Measurements from ENCODE around the gene PSMD8.

The PSMD8 gene

DNA sequence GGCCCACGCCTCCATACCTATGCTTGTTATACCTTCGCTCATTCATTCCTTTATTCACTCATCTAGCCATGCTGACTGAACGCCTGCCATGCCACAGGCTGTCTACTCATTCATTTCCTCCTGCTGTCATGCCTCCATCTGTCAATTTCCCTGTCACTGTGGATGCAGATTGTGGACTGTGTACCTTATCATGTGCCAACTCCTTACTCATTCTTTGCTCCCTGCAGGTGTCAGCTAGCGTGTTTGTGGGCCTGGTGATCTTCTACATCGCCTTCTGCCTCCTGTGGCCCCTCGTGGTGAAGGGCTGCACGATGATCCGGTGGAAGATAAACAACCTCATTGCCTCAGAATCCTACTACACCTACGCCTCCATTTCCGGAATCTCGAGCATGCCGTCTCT lies 4.1 kb upstream of the PSMD8 start:
- TF ChIP-seq YY1 (IDR thresholded peaks at IDR 0.05; ENCODE audit: low read depth) (no peak), FOXM1 (IDR thresholded peaks at IDR 0.05; ENCODE audit: borderline replicate concordance, low read depth) (no peak), CREB1 (IDR thresholded peaks at IDR 0.05; ENCODE audit: low read depth) (no peak), EGR1 (IDR thresholded peaks at IDR 0.05) (no peak), NFIC (IDR thresholded peaks at IDR 0.05) (no peak), RAD21 (IDR thresholded peaks at IDR 0.05; ENCODE audit: low read depth) (no peak), TCF12 (IDR thresholded peaks at IDR 0.05; ENCODE audit: low read depth) (no peak), EP300 (IDR thresholded peaks at IDR 0.05; ENCODE audit: borderline replicate concordance) (no peak), TAF1 (IDR thresholded peaks at IDR 0.05; ENCODE audit: low read depth) (no peak)
- TF ChIP-seq, protein P1, sequence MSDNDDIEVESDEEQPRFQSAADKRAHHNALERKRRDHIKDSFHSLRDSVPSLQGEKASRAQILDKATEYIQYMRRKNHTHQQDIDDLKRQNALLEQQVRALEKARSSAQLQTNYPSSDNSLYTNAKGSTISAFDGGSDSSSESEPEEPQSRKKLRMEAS (IDR thresholded peaks at IDR 0.05): no peak
- TF ChIP-seq, protein P2, sequence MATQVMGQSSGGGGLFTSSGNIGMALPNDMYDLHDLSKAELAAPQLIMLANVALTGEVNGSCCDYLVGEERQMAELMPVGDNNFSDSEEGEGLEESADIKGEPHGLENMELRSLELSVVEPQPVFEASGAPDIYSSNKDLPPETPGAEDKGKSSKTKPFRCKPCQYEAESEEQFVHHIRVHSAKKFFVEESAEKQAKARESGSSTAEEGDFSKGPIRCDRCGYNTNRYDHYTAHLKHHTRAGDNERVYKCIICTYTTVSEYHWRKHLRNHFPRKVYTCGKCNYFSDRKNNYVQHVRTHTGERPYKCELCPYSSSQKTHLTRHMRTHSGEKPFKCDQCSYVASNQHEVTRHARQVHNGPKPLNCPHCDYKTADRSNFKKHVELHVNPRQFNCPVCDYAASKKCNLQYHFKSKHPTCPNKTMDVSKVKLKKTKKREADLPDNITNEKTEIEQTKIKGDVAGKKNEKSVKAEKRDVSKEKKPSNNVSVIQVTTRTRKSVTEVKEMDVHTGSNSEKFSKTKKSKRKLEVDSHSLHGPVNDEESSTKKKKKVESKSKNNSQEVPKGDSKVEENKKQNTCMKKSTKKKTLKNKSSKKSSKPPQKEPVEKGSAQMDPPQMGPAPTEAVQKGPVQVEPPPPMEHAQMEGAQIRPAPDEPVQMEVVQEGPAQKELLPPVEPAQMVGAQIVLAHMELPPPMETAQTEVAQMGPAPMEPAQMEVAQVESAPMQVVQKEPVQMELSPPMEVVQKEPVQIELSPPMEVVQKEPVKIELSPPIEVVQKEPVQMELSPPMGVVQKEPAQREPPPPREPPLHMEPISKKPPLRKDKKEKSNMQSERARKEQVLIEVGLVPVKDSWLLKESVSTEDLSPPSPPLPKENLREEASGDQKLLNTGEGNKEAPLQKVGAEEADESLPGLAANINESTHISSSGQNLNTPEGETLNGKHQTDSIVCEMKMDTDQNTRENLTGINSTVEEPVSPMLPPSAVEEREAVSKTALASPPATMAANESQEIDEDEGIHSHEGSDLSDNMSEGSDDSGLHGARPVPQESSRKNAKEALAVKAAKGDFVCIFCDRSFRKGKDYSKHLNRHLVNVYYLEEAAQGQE (IDR thresholded peaks at IDR 0.05; ENCODE audit: low read depth): no peak

DNA sequence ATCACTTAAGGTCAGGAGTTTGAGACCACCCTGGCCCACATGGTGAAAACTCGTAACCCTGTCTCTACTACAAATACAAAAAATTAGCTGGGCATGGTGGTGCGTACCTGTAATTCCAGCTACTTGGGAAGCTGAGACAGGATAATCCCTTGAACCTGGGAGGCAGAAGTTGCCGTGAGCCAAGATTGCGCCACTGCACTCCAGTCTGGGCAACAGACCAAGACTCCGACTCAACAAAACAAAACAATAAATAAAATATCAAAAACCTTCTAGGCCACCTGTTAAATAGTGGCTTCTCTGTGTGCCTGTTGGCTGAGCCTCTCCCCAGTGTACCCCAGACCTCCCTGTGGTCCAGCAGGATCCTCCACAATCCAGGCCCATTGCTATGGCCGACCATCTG lies 3.3 kb upstream of the PSMD8 start:
- TF ChIP-seq, protein P2 (IDR thresholded peaks at IDR 0.05; ENCODE audit: low read depth): no peak

DNA sequence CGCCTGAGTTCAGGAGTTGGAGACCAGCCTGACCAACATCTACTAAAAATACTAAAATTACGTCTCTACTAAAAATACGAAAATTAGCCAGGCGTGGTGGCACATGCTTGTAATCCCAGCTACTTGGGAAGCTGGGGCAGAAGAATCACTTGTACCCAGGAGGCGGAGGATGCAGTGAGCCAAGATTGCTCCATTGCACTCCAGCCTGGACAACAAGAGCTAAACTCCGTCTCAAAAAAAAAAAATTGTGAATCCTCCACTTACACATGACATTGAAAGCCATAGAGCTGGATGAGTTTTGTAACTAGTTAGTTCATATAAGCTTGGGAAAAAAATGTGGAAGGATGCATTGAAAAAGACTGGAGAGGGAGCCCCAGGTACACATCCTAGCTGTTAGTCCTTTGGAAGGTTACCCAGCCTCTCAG lies 452 bp upstream of the PSMD8 start:
- TF ChIP-seq, protein P3, sequence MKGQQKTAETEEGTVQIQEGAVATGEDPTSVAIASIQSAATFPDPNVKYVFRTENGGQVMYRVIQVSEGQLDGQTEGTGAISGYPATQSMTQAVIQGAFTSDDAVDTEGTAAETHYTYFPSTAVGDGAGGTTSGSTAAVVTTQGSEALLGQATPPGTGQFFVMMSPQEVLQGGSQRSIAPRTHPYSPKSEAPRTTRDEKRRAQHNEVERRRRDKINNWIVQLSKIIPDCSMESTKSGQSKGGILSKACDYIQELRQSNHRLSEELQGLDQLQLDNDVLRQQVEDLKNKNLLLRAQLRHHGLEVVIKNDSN (IDR thresholded peaks at IDR 0.05): no peak
- TF ChIP-seq CREB1 (IDR thresholded peaks at IDR 0.05; ENCODE audit: low read depth) (no peak), EGR1 (IDR thresholded peaks at IDR 0.05) (no peak), ZBTB7A (IDR thresholded peaks at IDR 0.05; ENCODE audit: low read depth) (no peak), TEAD4 (IDR thresholded peaks at IDR 0.05) (no peak), CEBPB (IDR thresholded peaks at IDR 0.05) (no peak), YY1 (IDR thresholded peaks at IDR 0.05; ENCODE audit: low read depth) (no peak), NFIC (IDR thresholded peaks at IDR 0.05) (no peak), TCF12 (IDR thresholded peaks at IDR 0.05; ENCODE audit: low read depth) (no peak)
- TF ChIP-seq, protein P1 (IDR thresholded peaks at IDR 0.05): no peak

DNA sequence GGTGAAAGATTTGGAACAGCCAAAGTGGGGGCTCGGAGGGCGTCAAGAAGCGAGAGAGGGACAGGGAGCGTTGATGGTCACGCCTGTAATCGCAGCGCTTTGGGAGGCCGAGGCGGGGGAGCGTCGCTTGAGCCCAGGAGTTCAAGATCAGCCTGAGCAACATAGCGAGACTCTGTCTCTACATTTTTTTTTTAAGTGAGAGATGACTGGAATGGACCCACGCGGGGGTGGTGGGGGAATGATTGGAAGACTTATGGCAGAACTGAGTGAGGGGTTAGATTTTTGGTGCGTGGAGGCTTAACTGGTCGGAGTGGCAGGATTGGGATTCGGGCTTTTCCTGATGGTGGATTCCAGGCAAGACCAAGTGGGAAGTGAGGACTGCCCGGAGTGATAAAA lies 725 bp downstream of the PSMD8 start:
- TF ChIP-seq, protein P1 (IDR thresholded peaks at IDR 0.05): peak; percentile 6; the same call in 1 of the 2 replicates
- no peak for TF ChIP-seq RAD21 (IDR thresholded peaks at IDR 0.05; ENCODE audit: low read depth)

DNA sequence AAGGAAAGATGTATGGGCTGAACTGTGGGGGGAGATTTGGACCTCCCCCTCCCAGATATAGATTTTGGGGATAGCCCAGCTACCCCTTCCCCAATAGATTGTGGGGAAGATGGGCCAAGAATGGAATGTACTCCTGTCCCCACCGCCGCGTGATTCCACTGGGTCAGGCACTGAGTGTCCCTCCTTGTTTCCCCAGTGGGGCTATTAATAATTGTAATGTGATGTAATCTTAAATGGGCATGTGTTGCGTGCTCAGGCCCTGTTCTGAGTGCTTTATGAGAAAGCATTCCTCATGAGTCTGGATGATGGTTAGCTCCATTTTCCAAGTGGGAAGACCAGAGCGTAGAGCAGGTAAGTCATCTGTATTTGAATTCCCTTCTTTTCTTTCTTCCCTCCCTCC lies 1.4 kb downstream of the PSMD8 start:
- no peak for TF ChIP-seq TAF1 (IDR thresholded peaks at IDR 0.05; ENCODE audit: low read depth)
- no peak for TF ChIP-seq CEBPB (IDR thresholded peaks at IDR 0.05)
- no peak for TF ChIP-seq NFIC (IDR thresholded peaks at IDR 0.05)
- no peak for TF ChIP-seq FOXM1 (IDR thresholded peaks at IDR 0.05; ENCODE audit: borderline replicate concordance, low read depth)
- no peak for TF ChIP-seq EP300 (IDR thresholded peaks at IDR 0.05; ENCODE audit: borderline replicate concordance)
- no peak for TF ChIP-seq TCF12 (IDR thresholded peaks at IDR 0.05; ENCODE audit: low read depth)
- TF ChIP-seq, protein P2 (IDR thresholded peaks at IDR 0.05; ENCODE audit: low read depth): no peak
- TF ChIP-seq, protein P3 (IDR thresholded peaks at IDR 0.05): no peak

All from Ishikawa (cell line).